Activated T-cell treated with anti-CD3 and anti-CD28 coated beads for 24 hours (primary cell): ENCODE data around the gene TPGS1.
"Not testable (repeated sequence)": the region's sequence is repeated elsewhere in the genome, so short reads cannot be mapped to it uniquely, and the experiment has no call there.

ENCODE experiments used
- DNase-seq: peaks from one replicate; pipeline ENCODE4 v3.0.0-alpha.2; 2020; ENCODE audit warnings: low read depth

TPGS1 gene

DNA sequence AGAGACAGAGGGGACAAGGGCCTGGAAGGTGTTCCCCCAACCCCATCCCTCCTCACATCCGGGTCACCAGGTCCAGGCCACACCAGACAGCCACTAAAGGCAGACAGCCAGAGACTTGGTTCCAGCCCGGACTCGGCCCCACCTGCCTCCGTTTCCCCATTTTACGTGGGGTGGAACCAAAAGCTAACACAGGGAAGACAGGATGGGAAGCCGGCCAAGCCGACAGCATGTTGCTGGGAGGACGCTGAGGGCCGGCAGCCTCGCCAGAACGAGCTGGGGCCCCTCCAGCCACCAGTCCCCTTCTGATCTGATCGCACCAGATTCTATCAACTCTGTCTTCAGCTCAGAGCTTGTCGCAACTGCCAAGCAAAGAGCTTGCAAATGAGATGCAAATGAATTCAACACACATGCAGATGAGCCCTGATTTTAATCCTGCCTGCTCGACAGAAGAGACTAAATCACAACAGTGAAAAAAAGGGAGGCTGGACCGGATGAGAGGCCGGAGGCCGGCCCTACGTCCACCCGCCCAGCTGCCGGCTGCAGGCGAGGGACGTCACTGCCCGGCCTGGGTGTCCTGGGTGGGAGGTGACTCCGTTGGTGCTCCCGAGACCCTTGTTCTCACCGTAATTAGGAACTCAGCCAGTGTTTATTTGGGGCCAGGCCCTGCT is 28.9 kb upstream of the TPGS1 start:
- DNase-seq, result no peak

DNA sequence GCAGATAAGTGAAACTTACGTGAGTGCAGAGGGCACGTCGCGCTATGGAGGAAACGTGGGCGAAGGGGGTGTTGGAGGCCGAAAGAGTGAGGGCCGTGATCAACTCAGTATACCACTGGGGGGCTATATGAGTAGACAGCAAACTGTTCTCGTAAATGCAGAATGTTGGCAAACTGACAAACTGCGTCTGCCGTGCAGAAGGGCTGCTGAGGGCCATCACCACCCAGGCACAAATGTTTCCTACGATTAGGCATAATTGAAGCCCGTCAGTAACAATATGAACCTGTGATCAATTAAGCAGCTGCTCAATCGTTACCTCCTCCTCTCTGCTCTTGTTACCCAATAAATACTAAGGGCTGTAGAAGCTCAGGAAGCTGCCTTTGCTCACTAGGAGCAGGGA is 28.3 kb upstream of the TPGS1 start:
- no peak for DNase-seq

DNA sequence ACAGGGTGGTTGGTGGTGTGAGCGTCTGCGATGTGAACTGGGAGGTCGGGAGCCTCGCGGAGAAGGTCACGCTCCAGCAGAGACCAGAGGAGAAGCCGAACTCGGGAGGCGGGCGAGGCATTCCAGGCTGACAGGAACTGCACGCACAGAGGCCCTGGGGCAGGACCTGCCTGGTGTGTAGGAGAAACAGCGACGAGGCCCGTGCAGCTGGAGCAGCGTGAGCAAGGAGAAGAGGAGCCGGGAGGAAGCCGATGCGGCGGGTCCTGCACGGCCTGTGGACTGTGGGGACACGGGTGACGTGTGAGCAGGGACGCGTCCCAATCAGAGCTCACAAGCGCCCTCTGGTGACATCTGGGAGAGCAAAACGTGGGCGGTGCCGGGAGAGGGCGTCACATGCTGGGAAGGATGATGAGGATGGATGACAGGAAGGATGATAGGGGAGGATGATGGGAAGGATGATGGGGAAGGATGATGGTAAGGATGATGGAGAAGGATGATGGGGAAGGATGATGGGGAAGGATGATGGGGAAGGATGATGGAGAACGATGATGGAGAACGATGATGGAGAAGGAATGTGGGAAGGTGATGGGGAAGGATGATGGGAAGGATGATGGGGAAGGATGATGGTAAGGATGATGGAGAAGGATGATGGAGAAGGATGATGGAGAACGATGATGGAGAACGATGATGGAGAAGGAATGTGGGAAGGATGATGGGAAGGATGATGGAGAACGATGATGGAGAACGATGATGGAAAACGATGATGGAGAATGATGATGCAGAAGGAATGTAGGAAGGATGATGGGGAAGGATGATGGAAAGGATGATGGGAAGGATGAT is 27.1 kb upstream of the TPGS1 start:
- no peak for DNase-seq

- not testable (repeated sequence) for DNase-seq
These were observed 26.2 kb upstream of the TPGS1 start for GRCh38 chr19:481100-481499.

DNA sequence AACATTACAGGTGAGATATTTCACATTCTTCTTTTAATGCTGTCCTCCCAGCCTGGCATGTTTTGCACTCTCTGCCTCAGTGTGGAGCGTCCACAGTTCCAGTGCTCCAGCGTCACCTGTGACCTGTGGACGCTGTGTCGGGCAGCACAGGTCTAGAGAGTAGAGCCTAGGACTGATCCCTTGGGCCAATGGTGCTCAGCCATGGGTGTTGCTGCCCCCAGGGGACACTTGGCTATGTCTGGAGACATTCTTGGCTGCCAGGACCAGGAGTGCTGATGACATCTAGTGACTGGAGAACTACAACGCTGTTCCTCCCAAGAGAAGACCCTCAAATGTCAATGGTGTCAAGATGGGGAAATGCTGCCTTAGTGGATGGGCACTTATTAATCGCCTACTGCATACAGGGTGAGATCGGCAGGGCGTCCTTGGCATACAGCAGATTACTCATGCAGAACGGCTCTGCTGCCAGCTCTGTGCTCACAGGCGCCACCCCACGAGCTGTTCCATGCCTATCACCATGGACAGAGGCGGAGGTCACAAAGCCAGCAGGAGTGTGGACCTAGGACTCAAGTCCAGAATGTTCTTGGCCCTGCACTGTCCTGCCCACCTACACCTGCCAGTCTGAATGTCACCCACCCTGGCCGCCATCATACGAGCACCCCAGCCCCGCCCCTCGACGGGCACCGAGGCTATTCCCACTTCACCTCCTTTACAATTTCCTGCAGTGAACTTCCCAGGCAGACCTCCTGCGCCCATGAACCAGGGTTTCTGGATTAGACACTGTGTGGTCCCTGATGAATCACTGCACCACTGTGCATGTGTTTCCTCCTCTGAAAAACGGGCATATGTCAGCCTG is 24.9 kb upstream of the TPGS1 start:
- no peak for DNase-seq

- no peak for DNase-seq
These were observed 23.8 kb upstream of the TPGS1 start for GRCh38 chr19:483332-484072.

GRCh38 chr19:484494-484893 is 22.8 kb upstream of the TPGS1 start:
- DNase-seq, result no peak

DNA sequence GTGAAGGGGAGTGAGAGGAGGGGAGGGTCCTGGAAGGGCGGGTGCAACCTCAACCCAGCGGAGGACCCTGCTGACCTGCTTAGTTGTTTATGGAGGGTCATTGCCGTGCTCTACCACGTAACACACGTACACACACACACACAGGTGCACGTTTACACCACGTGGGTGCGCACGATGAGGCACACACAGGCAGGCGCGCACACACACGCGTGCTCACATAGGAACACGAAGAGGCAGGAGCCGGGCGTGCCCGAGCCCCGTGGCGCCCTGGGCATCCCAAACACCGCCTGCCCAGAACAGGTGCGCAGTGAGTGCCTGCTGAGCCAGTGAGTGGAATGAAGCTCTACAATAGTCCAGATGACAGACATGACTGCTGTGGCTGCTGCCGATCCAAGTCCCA is 22.2 kb upstream of the TPGS1 start:
- no peak for DNase-seq

DNA sequence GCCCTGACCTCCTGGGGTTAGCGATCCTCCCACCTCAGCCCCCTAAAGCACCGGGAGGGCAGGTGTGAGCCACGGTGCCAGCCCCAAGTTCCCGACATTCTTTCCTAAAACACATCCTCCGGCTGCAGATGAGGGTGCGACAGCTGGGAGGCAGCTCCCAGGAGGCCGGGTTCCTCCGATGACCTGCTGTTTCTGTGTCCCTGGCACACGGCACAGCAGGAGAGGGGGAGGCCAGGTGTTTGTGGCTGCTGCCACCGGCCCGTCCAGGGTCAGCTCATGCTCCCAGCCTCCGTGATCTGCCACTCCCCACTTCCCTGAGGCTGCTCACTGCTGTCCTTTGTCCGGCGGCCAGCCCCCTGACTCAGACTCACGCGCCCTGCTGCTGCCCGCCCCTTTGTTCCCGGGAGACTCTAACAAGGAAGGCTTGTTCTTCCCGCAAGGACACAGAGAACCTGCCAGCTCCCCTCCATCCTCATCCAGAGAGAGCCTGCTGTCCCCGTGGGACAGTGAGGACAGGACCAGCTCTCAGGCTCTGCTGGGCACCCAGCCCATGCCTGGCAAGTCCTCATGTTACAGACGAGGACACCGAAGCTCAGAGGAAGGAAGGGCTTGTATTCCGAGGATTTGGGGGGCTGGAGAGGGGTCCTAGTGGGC is 21.6 kb upstream of the TPGS1 start:
- DNase-seq, result no peak

- DNase-seq, result peak; percentile 91
These were observed 18.5 kb upstream of the TPGS1 start for GRCh38 chr19:488505-489417.

GRCh38 chr19:489418-490196 is 17.7 kb upstream of the TPGS1 start:
- DNase-seq, result no peak

DNA sequence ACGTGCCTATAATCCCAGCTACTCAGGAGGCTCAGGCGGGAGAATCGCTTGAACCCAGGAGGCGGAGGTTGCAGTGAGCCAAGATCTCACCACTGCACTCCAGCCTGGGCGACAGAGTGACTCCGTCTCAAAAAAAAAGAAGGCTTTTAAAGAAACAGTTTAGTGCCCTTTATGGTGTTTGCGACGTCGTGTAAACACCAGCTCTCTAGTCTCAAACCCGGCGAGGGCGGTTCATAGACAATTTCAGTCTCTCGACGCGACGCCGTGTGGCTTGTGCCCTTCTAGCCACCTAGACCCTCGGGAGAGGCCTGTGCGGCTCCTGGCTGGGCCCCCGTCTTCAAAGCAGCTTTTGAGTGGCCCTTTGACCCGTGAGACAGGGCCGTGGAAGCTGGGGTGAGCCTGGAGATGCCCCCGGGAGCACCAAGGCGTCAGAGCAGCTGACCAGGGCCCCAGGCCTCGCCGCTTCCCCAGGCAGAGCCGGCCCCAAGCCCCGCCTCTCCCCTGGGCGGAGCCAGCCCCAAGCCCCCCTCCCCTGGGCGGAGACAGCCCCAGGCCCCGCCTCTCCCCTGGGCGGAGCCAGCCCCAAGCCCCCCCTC is 16.1 kb upstream of the TPGS1 start:
- no peak for DNase-seq

DNA sequence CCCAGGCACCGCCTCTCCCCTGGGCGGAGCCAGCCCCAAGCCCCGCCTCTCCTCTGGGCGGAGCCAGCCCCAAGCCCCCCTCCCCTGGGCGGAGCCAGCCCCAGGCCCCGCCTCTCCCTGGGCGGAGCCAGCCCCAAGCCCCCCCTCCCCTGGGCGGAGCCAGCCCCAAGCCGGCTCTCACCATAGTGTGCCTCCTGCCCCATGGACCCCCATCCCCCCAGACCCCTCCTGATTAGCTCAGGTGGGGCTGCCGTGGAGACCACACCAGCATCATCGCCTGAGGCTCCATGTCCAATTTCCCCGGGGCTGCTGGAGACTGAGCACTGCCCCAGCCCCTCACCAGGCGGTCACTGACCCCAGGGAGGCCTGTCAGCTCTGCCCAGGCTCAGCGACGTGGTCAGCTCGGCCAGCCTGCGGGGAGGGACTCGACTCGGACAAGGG is 15.2 kb upstream of the TPGS1 start:
- no peak for DNase-seq

DNA sequence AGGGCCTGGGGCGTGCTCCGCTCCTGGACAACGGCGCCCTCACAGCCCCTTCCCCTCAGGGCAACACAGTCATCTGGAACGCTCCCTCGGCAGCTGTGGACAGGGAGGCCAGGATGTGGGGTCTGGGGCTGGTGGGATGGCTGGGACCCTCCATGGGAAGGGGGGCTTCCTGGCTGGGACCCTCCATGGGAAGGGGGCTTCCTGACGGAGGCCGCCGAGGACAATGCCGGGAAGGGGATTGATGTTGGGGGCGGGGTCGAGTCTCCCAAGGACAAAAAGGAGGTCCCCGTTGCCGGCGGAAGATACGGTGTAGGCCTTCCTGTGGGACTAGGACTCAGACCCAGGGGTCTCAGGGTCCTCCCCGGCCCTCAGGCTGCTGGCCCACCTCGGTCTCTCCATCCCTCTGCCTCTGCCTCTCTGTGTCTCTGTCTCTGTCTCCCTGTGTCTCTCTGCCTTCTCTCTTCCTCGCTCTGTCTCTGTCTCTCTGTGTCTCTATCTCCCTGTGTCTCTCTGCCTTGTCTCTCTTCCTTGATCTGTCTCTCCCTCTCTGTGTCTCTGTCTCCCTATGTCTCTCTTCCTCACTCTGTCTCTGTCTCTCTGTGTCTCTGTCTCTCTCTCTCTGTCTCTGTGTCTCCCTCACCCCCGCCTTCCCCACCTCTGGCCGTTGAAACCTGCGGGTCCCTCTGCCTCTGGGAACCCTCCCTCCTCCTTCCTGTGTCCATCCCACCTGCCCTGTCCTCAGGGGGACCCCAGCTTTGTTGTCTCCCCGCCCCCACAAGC is 13.7 kb upstream of the TPGS1 start:
- no peak for DNase-seq

DNA sequence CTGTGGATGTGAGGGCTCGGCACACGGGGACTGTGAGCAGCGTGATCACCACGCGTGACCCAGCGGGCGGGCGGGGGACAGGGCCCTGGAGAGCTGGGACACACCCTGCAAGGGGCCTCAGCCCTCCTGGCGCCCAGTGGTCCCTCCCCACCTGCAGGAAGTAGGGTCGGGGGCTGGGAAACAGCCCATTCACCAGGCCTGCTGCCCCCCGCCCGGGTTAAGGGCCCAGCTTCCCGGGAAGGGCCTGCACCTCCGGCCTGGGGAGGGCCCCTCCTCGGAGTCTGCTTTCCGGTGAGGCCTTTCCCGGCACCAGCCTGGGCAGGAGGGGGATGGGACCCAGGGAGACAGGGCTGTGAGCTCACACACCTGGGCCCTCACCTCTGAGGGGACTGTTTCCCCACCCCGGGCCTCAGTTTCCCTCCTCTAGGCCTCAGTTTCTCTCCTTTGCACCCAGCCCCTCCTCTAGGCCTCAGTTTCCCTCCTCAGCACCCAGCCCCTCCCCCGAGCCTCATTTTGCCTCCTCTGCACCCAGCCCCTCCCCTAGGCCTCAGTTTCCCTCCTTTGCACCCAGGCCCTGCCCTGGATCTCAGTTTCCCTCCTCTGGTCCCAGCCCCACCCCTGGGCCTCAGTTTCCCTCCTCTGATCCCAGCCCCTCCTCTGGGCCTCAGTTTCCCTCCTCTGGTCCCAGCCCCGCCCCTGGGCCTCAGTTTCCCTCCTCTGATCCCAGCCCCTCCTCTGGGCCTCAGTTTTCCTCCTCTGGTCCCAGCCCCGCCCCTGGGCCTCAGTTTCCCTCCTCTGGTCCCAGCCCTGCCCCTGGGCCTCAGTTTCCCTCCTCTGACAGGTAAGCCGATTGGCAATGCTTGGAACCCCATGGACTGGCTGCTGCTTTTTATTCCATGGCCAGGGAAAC is 12.9 kb upstream of the TPGS1 start:
- no peak for DNase-seq

DNA sequence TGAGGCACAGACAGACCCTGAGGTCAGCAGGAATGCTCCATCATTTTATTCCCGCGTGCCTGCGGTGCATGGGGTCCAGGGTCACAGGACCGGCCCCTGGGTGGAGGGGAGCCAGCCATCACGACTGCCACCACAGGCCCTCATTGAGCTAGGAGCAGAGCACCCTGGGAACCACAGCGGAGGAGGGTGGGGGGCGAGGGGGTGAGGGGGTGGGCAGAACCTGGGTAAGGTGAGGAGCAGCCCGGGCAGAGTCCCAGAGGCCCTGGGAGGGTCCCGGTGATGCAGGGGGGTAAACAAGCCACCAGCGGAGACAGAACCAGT is 12.3 kb upstream of the TPGS1 start:
- no peak for DNase-seq

- DNase-seq, result no peak
These were observed 11.7 kb upstream of the TPGS1 start for GRCh38 chr19:495402-496111.
